Hepatocyte (in vitro differentiated cells): Measurements from ENCODE around the gene SP3. TPM values are rescaled to one million over a fixed set of nuclear protein-coding genes. Genes with fewer than 3 reads are reported as not detected.

Source experiments
- DNase-seq: peaks from one replicate; pipeline ENCODE4 v3.0.0-alpha.2; 2016; ENCODE audit warnings: low spot score
- H2AFZ ChIP-seq: fragments of 200-600 bp; sonication (generic); 2 replicates; pipeline ENCODE4 v1.6.0; 2016; ENCODE audit warnings: antibody characterized with exemption, mild to moderate bottlenecking
- H3K27ac ChIP-seq: fragments of 200-600 bp; sonication (generic); 2 replicates; pipeline ENCODE4 v1.5.1; 2016; ENCODE audit warnings: mild to moderate bottlenecking
- H3K27me3 ChIP-seq: fragments of 200-600 bp; sonication (generic); 2 replicates; pipeline ENCODE4 v1.6.1; 2016
- H3K36me3 ChIP-seq: fragments of 200-600 bp; sonication (generic); replicated peaks from 2 replicates; pipeline ENCODE4 v1.5.1; 2016; ENCODE audit warnings: low read depth; ENCODE audit not compliant: insufficient read depth
- H3K4me1 ChIP-seq: fragments of 200-600 bp; sonication (generic); 2 replicates; pipeline ENCODE4 v1.5.1; 2016; ENCODE audit warnings: mild to moderate bottlenecking, moderate library complexity; ENCODE audit not compliant: insufficient read depth
- H3K4me2 ChIP-seq: fragments of 200-600 bp; sonication (generic); 2 replicates; pipeline ENCODE4 v1.6.0; 2016
- H3K4me3 ChIP-seq: fragments of 200-600 bp; sonication (generic); 2 replicates; pipeline ENCODE4 v1.5.1; 2016; ENCODE audit warnings: mild to moderate bottlenecking
- H3K79me2 ChIP-seq: fragments of 200-600 bp; sonication (generic); 2 replicates; pipeline ENCODE4 v1.6.0; 2017; ENCODE audit warnings: mild to moderate bottlenecking
- H3K9me2 ChIP-seq: fragments of 200-600 bp; sonication (generic); replicated peaks from 2 replicates; pipeline ENCODE4 v1.6.0; 2017; ENCODE audit warnings: mild to moderate bottlenecking; ENCODE audit not compliant: insufficient read depth
- H3K9me3 ChIP-seq: fragments of 200-600 bp; sonication (generic); 2 replicates; pipeline ENCODE4 v1.5.1; 2016; ENCODE audit warnings: low read depth, mild to moderate bottlenecking
- H4K20me1 ChIP-seq: fragments of 200-600 bp; sonication (generic); 2 replicates; pipeline ENCODE4 v1.6.0; 2016; ENCODE audit warnings: mild to moderate bottlenecking; ENCODE audit not compliant: insufficient read depth, poor library complexity, severe bottlenecking
- EZH2 ChIP-seq: fragments of 200-600 bp; sonication (generic); IDR thresholded peaks from 2 replicates; pipeline ENCODE4 v1.6.1; 2016; ENCODE audit warnings: antibody characterized with exemption, mild to moderate bottlenecking, borderline replicate concordance
- EZH2phosphoT487 ChIP-seq: fragments of 200-600 bp; sonication (generic); IDR thresholded peaks from one replicate; pipeline ENCODE4 v1.6.1; 2018; ENCODE audit warnings: antibody characterized with exemption, mild to moderate bottlenecking, low read depth, moderate library complexity; ENCODE audit not compliant: unreplicated experiment, severe bottlenecking
- WGBS: methylation state at CpG from one replicate; pipeline ENCODE4 v1.1.6; 2016; ENCODE audit warnings: low lambda C conversion rate; ENCODE audit errors: missing lambda C conversion rate; 5-methylcytosine and 5-hydroxymethylcytosine counted together
- polyA plus RNA-seq: library from polyadenylated mRNA; unstranded; fragments of >200 nt; fragmentation: Nextera tagmentation; extraction: Ambion mirVana; gene quantifications from 2 replicates; pipeline ENCODE4 v1.2.1, GENCODE V29; 2016
- total RNA-seq: library from RNA; depleted of rRNA; stranded (reverse); fragments of >200 nt; gene quantifications from 2 replicates; pipeline ENCODE4 v1.2.3, GENCODE V29; 2014
- TF ChIP-seq, protein P1 (sequence below): fragments of 200-600 bp; sonication (generic); IDR thresholded peaks from 2 replicates; pipeline ENCODE4 v1.5.1; 2016; ENCODE audit warnings: antibody characterized with exemption, mild to moderate bottlenecking; ENCODE audit not compliant: poor library complexity

SP3 gene
- total and polyA plus RNA-seq, 2 experiments from 2014 or later: 37.2 to 133 TPM

DNA sequence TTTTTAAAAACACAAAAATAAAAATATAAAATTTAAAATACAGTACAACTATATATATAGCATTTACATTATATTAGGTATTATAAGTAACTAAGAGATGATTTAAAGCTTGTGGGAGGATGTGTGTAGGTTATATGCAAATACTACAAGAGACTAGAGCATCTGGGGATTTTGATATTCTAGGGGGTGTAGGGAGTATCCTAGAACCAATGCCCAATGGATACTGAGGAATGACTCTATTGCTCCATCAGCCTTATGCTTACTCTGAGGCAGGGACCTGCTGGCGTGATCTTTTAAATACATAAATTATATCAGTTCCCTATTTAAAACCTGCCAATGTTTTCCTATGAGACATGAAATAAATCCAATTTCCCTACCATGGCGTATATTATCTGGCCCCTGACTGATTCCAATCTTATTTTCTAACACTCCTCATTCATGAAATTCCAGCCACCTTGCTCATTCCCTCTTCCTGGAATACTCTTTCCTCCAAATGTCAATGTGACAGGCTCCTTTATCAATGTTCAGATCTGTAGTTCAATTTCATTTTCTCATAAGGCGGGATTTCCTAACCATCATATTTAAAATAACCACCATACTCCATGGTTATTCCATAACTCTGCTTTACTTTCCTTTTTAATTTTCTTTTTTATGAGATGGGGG lies 22.2 kb downstream of the SP3 start:
- Histone ChIP-seq H3K9me2 (no peaks in the 10 kb centered on the region), H3K4me3 (no peak overlapping the region), H3K36me3 (peaks cover 4% of the 10 kb centered on the region), H3K4me1 (peaks cover 17% of the 10 kb centered on the region), H3K9me3 (no peaks in the 10 kb centered on the region), H4K20me1 (peaks cover 99% of the 10 kb centered on the region), H3K79me2 (peaks cover 100% of the 10 kb centered on the region), H3K4me2 (no peak overlapping the region), H2AFZ (no peak overlapping the region), H3K27me3 (no peaks in the 10 kb centered on the region), H3K27ac (no peak overlapping the region)
- no peak for DNase-seq
- 95% methylated on average over 3 of the region's 3 CpGs for WGBS
- TF ChIP-seq EZH2: no peak
- TF ChIP-seq EZH2phosphoT487: no peak
- TF ChIP-seq, protein P1, sequence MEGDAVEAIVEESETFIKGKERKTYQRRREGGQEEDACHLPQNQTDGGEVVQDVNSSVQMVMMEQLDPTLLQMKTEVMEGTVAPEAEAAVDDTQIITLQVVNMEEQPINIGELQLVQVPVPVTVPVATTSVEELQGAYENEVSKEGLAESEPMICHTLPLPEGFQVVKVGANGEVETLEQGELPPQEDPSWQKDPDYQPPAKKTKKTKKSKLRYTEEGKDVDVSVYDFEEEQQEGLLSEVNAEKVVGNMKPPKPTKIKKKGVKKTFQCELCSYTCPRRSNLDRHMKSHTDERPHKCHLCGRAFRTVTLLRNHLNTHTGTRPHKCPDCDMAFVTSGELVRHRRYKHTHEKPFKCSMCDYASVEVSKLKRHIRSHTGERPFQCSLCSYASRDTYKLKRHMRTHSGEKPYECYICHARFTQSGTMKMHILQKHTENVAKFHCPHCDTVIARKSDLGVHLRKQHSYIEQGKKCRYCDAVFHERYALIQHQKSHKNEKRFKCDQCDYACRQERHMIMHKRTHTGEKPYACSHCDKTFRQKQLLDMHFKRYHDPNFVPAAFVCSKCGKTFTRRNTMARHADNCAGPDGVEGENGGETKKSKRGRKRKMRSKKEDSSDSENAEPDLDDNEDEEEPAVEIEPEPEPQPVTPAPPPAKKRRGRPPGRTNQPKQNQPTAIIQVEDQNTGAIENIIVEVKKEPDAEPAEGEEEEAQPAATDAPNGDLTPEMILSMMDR: no peak

DNA sequence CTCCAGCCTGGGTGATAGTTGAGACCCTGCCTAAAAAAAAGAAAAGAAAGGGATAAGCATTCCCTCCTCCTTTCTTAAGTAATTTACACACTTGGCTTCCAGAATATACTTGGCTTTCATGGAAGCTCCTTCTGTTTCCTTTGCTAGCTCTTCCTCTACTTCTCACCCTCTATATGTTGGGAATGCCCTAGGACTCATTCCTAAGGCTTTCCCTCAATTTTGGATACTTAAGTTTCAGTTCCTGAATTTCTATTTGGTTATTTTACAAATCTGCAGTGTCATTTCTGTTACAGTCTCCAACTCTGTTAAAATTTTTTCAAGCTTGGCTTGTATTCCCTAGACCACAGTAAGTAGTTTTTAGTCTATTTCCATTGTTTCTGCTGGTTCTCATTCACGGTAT lies 23.6 kb downstream of the SP3 start:
- H3K36me3 ChIP-seq: no peaks in the 10 kb centered on the region
- no peak for DNase-seq
- no peak overlapping the region for H2AFZ ChIP-seq
- peaks cover 18% of the 10 kb centered on the region for H3K4me1 ChIP-seq
- 92% methylated on average over 1 of the region's 1 CpG for WGBS
- no peaks in the 10 kb centered on the region for H3K9me3 ChIP-seq
- no peaks in the 10 kb centered on the region for H3K27me3 ChIP-seq
- H3K9me2 ChIP-seq: no peaks in the 10 kb centered on the region
- H3K27ac ChIP-seq: no peak overlapping the region
- no peak overlapping the region for H3K4me2 ChIP-seq
- TF ChIP-seq EZH2phosphoT487 (no peak), EZH2 (no peak)
- TF ChIP-seq, protein P1: no peak
- H3K4me3 ChIP-seq: no peak overlapping the region
- H4K20me1 ChIP-seq: peaks cover 100% of the 10 kb centered on the region
- peaks cover 100% of the 10 kb centered on the region for H3K79me2 ChIP-seq

DNA sequence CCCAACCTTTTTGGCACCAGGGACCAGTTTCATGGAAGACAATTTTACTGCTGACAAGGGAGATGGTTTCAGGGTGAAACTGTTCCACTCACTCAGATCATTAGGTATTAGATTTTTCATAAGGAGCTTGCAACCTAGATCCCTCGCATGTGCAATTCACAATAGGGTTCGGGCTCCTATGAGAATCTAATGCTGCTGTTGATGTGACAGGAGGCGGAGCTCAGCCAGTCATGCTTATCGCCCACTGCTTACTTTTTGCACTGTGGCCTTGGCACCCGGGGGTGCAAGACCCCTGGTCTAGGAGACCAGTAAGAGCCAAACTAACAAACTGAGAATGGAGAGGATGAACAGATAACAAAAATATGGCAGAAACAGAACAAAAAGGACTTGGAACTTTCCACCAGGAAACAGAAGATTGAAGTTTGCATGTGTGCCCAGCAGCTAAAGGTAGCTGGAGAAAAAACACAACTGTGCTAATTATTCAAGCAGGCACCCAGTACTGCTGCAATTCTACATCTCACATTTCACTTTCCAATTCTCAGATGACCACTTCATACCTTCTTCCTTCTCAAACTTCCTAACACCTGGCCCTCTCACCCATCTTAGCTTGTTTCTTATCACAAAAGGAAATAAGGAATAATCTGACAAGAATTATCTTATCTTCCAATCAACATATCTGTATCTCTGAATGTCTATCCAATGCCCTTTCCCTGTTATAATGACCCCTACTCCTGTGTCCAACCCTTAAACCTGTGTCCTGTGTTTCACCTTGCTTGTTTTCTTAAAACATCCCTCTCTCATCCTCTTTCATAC lies 24.8 kb downstream of the SP3 start:
- no peak for DNase-seq
- no peak overlapping the region for H2AFZ ChIP-seq
- peaks cover 18% of the 10 kb centered on the region for H3K4me1 ChIP-seq
- H4K20me1 ChIP-seq: peaks cover 100% of the 10 kb centered on the region
- H3K4me2 ChIP-seq: no peak overlapping the region
- H3K4me3 ChIP-seq: no peak overlapping the region
- no peak overlapping the region for H3K27ac ChIP-seq
- no peaks in the 10 kb centered on the region for H3K36me3 ChIP-seq
- TF ChIP-seq EZH2 (no peak), EZH2phosphoT487 (no peak)
- TF ChIP-seq, protein P1: no peak
- no peaks in the 10 kb centered on the region for H3K9me3 ChIP-seq
- WGBS: 95% methylated on average over 5 of the region's 5 CpGs
- no peaks in the 10 kb centered on the region for H3K27me3 ChIP-seq
- H3K79me2 ChIP-seq: peaks cover 100% of the 10 kb centered on the region
- H3K9me2 ChIP-seq: no peaks in the 10 kb centered on the region
